Central memory CD4-positive, alpha-beta T cell (primary cell): ENCODE data around the gene LGR6.
"Not testable (repeated sequence)": the region's sequence is repeated elsewhere in the genome, so short reads cannot be mapped to it uniquely, and the experiment has no call there.

Source experiments
- DNase-seq: peaks from one replicate; pipeline ENCODE4 v3.0.0; 2022
- total RNA-seq, 3 experiments: gene quantifications; one replicate each; lab custom pipeline; 2026; lab: John Stamatoyannopoulos, UW

Gene LGR6
- 0 to 0.39 (median 0) reads per million in 3 experiments for total RNA-seq

GRCh38 chr1:202193614-202194327 lies at the start of gene LGR6:
Gene LGR6, plus strand, starts transcription at chr1:202193799. Its CDS starts 191 bp downstream, at chr1:202193990.
- DNase-seq: no peak

GRCh38 chr1:202144402-202145067 lies 49.1 kb upstream of the LGR6 start, which contains the start of gene ARL8A:
Gene ARL8A, minus strand, starts transcription at chr1:202144737. Its CDS starts 165 bp downstream, at chr1:202144572.
- DNase-seq: peak; percentile 61

DNA sequence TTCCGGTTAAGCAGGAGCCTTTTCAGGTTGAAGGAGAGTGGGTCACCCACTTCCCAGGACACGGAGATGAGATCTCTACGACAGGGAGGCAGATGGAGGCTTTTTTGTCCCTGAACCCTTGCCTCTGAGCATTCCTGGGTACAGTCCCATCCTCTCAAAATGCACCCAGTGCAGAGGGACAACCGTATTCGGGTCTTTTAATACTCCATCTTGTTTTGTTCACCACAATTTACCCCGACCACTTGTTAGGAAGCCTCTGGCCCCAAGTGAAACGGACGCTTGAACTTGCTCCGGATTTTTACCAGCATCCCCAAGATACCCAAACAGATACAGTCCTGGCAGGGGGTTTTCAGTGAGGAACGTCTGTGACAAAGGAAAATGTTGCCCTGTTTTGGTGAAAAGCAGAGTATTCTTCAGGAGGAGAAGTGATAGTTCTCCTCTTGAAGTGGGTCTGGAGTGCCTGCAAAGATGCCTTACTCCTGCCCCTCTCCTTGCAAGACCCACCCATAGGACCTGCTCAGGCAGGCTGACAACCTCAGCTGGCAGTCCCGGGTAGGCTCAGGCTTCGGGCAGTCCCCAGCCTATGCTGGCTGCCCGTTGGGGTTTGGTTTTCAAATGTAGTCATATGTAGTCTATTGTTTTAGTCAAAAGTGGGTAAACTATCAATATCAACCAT lies 48.4 kb upstream of the LGR6 start:
- DNase-seq: no peak

DNA sequence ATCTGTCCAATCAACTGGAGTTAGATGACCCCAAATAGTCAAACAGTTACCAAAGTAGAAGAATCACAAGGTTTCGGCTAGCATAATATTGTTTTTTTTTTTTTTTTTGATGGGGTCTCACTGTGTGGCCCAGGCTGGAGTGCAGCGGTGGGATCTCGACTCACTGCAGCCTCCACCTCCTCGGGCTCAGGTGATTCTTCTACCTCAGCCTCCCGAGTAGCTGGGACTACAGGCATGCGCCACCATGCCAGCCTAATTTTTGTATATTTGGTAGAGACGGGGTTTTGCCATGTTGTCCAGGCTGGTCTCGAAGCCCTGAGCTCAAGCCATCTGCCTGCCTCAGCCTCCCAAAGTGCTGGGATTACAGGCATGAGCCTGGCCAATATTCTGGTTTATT lies 47.9 kb upstream of the LGR6 start:
- not testable (repeated sequence) for DNase-seq

- DNase-seq: no peak
Measured at GRCh38 chr1:202146279-202146678, 47.3 kb upstream of the LGR6 start.

DNA sequence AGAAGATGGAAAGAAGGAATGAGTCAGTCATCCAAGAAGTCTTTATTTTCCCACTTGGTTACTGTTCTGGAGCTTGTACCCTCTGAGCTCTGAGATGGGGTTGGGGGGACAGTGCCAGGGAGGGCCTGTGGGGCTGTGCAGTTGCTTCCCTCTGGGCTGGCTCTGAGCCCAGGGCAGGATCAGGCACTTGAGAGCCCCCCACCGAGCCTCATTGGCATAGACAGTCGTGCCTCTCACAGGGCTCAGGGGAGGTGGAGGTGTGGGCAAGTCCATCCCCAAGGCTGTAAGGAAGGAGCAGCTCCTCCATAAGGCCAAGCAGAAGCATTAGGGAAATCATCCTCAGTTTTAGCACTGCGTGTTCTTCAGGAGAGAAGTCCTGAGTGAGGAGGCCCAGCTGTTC lies 46.6 kb upstream of the LGR6 start:
- DNase-seq: no peak

- DNase-seq: no peak
Measured at GRCh38 chr1:202148391-202148790, 45.2 kb upstream of the LGR6 start.

DNA sequence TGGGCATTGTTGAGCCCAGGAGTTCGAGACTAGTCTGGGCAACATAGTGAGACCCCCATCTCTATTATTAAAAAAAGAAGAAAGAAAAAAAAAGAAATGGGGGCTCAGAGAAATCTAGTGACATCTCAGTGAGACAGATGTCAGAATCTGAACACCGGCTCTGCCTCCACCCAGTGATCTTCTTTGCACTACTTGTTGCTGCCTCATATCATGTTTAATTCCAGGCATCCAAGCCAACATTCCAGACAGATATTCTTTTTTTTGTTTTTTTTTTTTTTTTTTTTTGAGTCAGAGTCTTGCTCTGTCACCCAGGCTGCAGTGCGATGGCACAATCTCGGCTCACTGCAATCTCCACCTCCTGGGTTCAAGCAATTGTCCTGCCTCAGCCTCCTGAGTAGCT lies 44.0 kb upstream of the LGR6 start:
- no peak for DNase-seq

DNA sequence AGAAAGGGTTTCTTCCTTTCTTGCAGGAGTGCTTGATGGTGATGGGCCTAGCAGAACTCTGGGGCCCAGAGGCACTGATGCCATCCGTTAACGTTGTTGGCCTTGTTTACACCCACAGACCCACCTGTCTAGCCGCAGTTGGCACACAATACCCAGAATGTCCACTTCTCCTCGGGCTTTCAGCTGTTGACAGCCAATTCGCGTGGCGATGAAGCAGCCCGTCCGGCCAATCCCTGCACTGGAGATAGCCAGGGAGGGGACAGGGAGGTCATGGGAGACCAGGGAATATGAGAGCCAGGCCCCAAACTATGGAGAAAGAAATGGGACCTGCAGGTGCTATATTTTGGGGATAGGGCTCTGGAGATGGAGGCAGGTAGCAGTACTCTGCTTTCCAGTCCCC lies 43.4 kb upstream of the LGR6 start:
- DNase-seq: no peak

DNA sequence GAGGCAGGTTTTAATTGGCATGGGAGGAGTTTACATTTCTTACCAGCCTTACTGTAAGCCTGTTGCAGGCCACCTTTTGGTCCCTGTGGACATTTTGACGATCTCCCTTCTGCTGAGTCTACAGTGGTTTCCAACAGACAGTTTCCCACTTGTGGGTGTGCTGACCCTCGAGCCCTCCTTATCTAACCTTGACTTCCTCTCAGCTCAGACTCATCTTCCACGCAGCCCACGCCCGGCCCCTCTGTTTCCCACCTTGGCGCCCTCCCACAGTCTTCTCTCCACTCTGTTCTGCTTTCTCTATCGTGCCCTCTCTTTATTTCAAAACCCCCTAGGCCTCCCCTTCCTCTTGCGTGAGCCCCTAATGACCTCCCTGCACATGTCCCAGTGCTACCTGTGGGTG lies 43.0 kb upstream of the LGR6 start:
- no peak for DNase-seq

DNA sequence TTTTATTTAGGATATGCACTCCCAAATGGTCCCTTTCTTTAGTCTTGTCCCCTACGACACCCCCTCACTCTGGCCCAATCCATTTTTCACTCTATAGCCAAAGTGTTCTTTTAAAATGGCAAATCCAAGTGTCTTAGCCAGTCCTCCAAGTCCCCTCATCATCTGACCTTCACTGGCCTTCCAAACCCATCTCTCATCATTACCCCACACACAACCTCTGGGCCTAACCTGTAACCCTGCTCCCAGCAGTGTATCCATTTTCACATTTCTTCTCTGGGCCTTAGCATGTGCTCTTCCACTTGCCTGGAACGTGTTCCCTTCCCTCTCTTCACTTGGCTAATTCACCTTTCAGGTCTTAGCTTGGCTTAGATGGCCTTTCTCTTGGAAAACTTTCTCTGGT lies 42.6 kb upstream of the LGR6 start:
- no peak for DNase-seq

- DNase-seq: no peak
Measured at GRCh38 chr1:202152399-202152798, 41.2 kb upstream of the LGR6 start.

- no peak for DNase-seq
Measured at GRCh38 chr1:202153284-202153683, 40.3 kb upstream of the LGR6 start.

DNA sequence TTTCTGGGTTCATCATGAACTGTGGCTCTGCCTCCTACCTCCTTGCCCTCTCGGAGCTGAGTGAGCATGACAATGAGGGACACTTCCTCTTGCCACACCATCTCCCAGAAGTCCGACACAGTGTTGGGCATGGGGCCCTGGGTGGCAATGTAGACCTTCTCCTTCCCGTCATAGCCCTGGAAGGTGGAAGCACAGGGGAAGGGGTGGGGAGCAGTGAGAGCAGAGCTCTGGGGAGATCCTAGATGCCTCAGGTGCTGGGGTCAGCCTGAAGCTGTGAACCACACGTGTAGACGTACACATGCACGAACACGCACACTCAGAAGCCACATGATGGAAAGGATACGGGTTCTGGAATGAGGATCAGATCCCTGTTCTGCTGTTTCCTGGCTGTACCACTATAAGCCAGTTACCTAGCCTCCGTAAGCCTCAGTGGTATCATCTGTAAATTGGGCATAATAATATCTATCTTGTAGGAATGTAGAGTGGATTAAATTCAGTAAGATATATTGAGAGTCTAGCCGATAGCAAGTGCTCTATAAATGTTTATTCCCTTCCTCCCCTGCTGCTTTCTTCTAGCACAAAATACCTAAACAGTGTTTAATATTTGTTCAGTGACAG lies 39.3 kb upstream of the LGR6 start:
- no peak for DNase-seq

DNA sequence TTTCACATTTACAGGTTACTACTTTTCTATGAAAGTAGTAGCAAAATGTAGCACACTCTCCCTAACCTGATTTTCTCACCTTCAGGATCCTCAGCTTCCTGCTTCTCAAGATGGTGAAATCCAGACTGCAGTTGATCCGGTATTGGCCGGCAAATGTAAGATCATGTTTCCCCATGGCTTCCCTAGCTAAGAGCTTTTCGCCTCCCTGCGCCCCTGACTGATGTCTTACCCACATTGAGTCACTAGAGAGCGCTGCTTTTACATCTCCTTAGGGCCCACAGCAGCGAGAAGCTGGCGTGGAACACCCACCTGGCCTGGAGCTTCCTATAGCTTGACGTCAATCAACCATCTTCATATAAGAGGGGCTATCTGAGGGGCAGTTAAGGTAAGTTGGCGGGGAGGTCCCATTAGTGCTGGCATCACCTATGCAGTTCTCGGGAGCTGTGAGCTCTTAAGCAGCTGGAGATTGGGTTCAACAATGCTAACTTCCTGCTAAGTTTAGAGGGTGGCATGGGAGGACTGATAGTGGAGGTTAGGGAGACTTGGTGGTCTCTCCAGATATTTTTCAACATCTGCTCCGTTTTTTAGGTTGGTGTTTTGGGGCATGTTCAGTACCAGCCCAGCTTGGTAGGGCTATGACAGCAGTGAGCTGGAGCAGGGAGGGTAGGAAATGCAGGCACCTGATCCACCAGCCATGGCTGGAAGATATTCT lies 38.7 kb upstream of the LGR6 start:
- peak; percentile 60 for DNase-seq

- no peak for DNase-seq
Measured at GRCh38 chr1:202155478-202156021, 38.0 kb upstream of the LGR6 start.

- DNase-seq: no peak
Measured at GRCh38 chr1:202156590-202156989, 37.0 kb upstream of the LGR6 start.

- DNase-seq: no peak
Measured at GRCh38 chr1:202157945-202158344, 35.7 kb upstream of the LGR6 start.

- DNase-seq: no peak
Measured at GRCh38 chr1:202158810-202159533, 34.6 kb upstream of the LGR6 start.

DNA sequence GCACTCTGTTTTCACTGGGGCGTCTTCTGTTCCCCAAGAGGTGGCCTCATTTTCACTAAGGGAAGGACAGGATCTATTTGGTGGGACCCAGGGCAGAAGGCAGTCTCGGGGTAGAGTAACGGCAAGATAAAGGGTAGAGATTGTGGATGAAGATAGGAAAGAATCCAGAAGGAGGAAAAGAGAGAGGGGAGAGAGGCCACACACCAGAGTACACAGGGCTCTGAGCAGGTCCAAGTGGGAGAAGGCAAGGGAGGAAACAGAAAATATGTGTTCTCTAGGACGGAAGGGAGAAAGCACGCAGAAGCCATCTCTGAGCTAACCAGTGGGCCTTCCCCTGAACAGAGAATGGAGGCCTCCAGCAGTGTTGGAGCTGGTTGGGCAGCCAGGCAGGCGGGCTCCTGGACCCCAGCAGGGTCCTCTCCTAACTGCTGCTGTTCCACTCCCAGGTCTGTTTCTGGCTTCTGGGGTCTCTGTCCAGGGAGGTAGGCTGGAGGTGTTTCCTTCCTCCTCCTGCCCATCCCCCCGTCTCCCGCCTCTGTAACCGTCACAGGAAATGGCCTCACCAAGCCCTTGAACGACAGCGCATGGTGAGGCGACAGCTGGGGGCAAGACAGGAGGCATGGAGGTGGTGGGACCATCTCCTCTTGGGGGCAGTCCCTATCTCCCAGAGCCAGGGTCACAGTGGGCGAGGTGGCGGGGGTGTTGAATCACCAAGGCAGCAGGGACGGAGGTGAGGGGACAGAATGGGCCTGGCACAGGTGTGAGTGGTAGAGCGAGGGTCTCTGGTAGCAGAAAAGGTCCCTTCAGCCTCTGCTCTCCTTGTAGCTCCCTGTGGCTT lies 33.8 kb upstream of the LGR6 start:
- DNase-seq: no peak
